Measurements from ENCODE around the gene FKBP8.
"Not testable (repeated sequence)": the region's sequence is repeated elsewhere in the genome, so short reads cannot be mapped to it uniquely, and the experiment has no call there.

The FKBP8 gene

GRCh38 chr19:18542941-18543813 lies at the start of gene FKBP8:
FKBP8 (minus strand) TSS chr19:18543573; CDS start chr19:18541970, 1,603 bp downstream.
- DNase-seq, result peak; percentile 89

GRCh38 chr19:18592732-18593131 lies 49.4 kb upstream of the FKBP8 start:
- DNase-seq, result not testable (repeated sequence)

GRCh38 chr19:18591735-18592385 lies 48.5 kb upstream of the FKBP8 start:
- DNase-seq, result no peak

- DNase-seq, result peak; percentile 82
These were observed 47.2 kb upstream of the FKBP8 start for GRCh38 chr19:18590273-18591272.

- peak; percentile 84 for DNase-seq
These were observed 46.3 kb upstream of the FKBP8 start for GRCh38 chr19:18589380-18590272.

- peak; percentile 86 for DNase-seq
These were observed 45.4 kb upstream of the FKBP8 start, which contains the start of gene REX1BD for GRCh38 chr19:18588611-18589379. REX1BD (plus strand) TSS chr19:18588798; CDS start chr19:18588802, 4 bp downstream.

GRCh38 chr19:18587962-18588610 lies 44.7 kb upstream of the FKBP8 start:
- DNase-seq, result no peak

GRCh38 chr19:18587561-18587960 lies 44.2 kb upstream of the FKBP8 start:
- no peak for DNase-seq

GRCh38 chr19:18586306-18586705 lies 42.9 kb upstream of the FKBP8 start:
- DNase-seq, result no peak

- DNase-seq, result no peak
These were observed 36.9 kb upstream of the FKBP8 start for GRCh38 chr19:18580311-18580710.

- DNase-seq, result no peak
These were observed 34.1 kb upstream of the FKBP8 start for GRCh38 chr19:18577365-18577914.

- DNase-seq, result no peak
These were observed 33.0 kb upstream of the FKBP8 start for GRCh38 chr19:18576383-18576782.

GRCh38 chr19:18574691-18575291 lies 31.4 kb upstream of the FKBP8 start:
- no peak for DNase-seq

- peak; percentile 99 for DNase-seq
These were observed 28.4 kb upstream of the FKBP8 start, which contains the start of gene UBA52 for GRCh38 chr19:18571564-18572344. UBA52 (plus strand) TSS chr19:18571857; CDS start chr19:18573301, 1,444 bp downstream.

GRCh38 chr19:18568367-18568766 lies 25.0 kb upstream of the FKBP8 start:
- DNase-seq, result no peak

- no peak for DNase-seq
These were observed 23.6 kb upstream of the FKBP8 start for GRCh38 chr19:18566953-18567352.

GRCh38 chr19:18562086-18562485 lies 18.7 kb upstream of the FKBP8 start:
- no peak for DNase-seq

GRCh38 chr19:18559685-18560084 lies 16.3 kb upstream of the FKBP8 start:
- no peak for DNase-seq

GRCh38 chr19:18558604-18559003 lies 15.2 kb upstream of the FKBP8 start:
- no peak for DNase-seq

Measured in NCI-H2171 (cell line).